ENCODE measurements around the gene TMEM14A. TPM values are rescaled to one million over a fixed set of nuclear protein-coding genes. Genes with fewer than 3 reads are reported as not detected.

The TMEM14A gene
- total and polyA plus RNA-seq, 2 of the 8 experiments (the other 6 are each of a cell fraction or from before 2014, with no cell fraction given): 11.1 to 11.2 TPM

DNA sequence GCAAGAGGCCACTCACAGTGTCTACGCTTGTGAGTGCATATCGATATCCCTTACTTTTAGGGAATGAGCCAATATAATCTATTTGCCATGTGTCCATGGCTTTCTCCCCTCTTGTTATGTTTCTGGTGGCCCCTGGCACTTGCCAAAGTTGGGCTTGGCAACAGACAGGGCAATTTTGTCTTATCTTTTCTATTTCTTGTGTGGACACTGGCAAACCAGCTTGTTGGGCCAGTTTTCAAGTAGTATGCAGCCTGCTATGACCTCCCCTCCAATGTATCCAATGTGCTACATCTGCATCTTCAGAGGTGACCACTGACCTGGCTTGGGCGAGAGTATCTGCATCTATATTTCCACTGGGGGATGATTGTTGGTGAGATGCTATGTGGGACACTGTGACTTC lies 63.2 kb downstream of the TMEM14A start (continued):
- TF ChIP-seq, protein P1, sequence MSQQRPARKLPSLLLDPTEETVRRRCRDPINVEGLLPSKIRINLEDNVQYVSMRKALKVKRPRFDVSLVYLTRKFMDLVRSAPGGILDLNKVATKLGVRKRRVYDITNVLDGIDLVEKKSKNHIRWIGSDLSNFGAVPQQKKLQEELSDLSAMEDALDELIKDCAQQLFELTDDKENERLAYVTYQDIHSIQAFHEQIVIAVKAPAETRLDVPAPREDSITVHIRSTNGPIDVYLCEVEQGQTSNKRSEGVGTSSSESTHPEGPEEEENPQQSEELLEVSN (IDR thresholded peaks at IDR 0.05): no peak
- TF ChIP-seq EZH2 (IDR thresholded peaks at IDR 0.05; ENCODE audit: low read depth, low read length, severe bottlenecking) (no peak), RBBP5 (IDR thresholded peaks at IDR 0.05; ENCODE audit: borderline replicate concordance, low read depth, low read length) (no peak), HDAC6 (IDR thresholded peaks at IDR 0.05; ENCODE audit: low read depth, low read length) (no peak), NANOG (IDR thresholded peaks at IDR 0.05; ENCODE audit: insufficient read depth, low read depth, low read length, poor library complexity, severe bottlenecking) (no peak)
